WI38 (cell line): ENCODE measurements around the gene NUDT19.

Experiments
- H3K4me3 ChIP-seq: 2 replicates; pipeline ENCODE4 v1.5.1; 2011; ENCODE audit warnings: low read depth, mild to moderate bottlenecking, control low read depth, low read length
- TF ChIP-seq, protein P1 (sequence below): IDR thresholded peaks from 2 replicates; pipeline ENCODE4 v1.5.1; 2012; ENCODE audit warnings: low read depth, mild to moderate bottlenecking, control low read depth, low read length

Gene NUDT19

DNA sequence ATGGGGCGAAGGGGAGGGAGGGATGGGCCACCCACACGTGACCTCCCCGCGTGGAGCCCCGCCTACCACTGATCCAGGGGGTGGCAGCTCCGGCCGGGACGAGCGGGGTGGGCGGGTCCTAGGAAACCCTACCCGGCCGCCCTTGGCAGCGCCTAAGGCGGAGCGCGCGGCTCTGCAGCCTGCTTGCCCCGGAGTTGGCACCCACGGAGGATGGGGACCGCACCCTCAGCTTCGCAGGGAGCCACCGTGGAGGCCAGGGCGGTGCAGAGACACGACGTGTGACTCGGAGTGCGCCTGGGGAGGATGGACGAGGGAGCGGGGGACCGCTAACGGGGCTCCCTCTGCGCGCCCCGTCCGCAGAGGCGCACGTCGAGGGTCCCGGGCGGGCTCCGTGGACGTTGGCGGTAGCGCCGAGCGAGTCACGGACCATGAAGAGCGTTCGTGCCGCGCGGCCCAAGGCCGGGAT lies 15.9 kb upstream of the NUDT19 start, which contains the start of gene RGS9BP:
TSS of gene RGS9BP (plus strand) at position 129 of the 466 bp plus-strand sequence. CDS start 416 bp downstream, outside the sequence.
- TF ChIP-seq, protein P1, sequence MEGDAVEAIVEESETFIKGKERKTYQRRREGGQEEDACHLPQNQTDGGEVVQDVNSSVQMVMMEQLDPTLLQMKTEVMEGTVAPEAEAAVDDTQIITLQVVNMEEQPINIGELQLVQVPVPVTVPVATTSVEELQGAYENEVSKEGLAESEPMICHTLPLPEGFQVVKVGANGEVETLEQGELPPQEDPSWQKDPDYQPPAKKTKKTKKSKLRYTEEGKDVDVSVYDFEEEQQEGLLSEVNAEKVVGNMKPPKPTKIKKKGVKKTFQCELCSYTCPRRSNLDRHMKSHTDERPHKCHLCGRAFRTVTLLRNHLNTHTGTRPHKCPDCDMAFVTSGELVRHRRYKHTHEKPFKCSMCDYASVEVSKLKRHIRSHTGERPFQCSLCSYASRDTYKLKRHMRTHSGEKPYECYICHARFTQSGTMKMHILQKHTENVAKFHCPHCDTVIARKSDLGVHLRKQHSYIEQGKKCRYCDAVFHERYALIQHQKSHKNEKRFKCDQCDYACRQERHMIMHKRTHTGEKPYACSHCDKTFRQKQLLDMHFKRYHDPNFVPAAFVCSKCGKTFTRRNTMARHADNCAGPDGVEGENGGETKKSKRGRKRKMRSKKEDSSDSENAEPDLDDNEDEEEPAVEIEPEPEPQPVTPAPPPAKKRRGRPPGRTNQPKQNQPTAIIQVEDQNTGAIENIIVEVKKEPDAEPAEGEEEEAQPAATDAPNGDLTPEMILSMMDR: no peak
- peak within 1 kb of the TSS; percentile 91 for H3K4me3 ChIP-seq

DNA sequence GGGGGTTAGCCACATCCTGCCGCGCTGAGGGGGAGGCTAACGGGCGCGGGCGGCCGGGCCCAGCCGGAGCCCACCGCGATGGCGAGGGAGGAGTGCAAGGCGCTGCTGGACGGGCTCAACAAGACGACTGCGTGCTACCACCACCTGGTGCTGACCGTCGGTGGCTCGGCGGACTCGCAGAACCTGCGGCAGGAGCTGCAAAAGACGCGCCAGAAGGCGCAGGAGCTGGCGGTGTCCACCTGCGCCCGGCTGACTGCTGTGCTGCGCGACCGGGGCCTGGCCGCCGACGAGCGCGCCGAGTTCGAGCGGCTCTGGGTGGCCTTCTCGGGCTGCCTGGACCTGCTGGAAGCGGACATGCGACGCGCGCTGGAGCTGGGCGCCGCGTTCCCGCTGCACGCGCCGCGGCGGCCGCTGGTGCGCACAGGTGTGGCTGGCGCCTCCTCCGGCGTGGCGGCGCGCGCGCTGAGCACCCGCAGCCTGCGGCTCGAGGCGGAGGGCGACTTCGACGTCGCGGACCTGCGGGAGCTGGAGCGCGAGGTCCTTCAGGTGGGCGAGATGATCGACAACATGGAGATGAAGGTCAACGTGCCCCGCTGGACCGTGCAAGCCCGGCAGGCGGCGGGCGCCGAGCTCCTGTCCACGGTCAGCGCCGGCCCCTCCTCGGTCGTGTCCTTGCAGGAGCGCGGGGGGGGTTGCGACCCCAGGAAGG lies 15.3 kb upstream of the NUDT19 start:
- TF ChIP-seq, protein P1: no peak
- H3K4me3 ChIP-seq: peak overlapping the region; percentile 91

DNA sequence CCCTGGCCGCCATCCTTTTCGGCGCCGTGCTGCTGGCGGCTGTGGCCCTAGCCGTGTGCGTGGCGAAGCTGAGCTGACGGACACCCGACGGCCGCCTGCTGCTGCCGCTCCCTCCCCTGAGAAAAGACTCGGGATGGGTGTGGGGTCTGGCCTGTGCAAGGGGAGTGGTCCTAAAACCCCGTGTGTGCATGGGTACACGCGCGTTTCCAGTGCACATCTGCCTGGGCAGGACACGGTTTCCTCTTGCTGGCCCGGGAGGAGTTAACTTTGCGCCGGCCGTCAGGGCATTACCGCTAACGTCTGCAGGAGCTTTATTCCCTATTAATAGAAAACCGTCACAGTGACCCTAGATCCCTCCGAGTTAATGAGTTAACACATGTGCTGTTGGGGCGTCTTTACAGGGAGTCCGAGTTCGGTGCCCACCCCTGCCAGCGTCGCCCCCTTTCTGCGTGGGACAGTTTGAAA lies 14.7 kb upstream of the NUDT19 start:
- TF ChIP-seq, protein P1: no peak
- H3K4me3 ChIP-seq: no peak overlapping the region

DNA sequence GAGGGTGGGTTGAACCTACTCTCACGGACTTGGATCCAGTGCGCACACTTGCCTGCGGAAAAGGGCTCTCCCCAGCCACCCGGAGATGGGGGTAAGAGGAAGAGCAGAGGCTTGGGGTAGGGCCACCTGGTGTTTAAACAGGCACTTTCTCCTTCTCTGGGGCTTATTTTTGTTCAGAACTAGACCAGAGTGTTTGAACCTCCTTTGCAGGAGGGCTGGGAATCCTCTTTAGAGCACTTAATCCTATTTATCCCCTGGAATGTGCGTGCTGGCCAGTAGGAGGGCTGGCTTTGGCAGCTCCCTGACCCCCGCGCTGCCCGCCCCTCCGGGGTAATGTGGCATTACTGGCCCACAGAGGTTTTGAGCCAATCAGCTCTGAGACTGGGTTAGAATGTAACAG lies 14.0 kb upstream of the NUDT19 start:
- TF ChIP-seq, protein P1: no peak
- H3K4me3 ChIP-seq: no peak overlapping the region

DNA sequence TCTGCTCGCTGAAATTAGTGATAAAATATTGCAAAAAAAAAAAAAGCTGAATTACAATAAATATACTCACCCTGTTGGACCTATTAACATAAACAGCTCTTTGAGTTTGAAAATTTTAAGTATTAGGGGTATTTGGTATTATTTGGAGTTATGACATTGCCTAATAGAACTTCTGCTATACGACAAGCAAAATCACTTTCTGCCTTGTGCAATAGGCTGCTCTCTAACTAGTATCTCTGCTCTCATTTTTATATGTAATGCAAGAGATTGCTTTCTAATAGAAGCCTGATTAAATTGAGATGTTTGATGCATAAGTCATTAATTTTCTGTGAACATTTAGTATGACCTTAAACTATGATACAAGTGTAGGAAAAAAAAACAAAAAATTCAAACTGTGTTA lies 10.6 kb upstream of the NUDT19 start:
- TF ChIP-seq, protein P1: no peak
- H3K4me3 ChIP-seq: no peak overlapping the region

DNA sequence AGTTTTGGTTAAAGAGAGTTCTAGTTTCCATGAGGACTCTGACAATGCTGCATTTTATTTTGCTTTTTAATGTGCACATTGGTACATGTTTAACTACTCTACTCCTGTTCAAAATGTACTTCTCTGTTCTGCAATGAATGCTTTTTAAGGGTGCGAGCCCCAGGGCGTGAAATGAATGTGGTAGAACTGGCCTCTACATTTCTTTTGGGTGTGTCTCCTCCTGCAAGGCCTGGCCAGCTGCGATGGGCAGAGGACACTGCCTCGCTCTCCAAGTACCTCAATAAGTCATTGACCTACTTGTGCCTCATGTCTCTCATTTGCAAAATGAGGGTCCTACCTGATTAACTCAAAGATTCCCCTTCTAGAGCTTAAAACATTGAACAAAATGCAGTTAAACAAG lies 9.3 kb upstream of the NUDT19 start:
- H3K4me3 ChIP-seq: no peak overlapping the region
- TF ChIP-seq, protein P1: no peak

DNA sequence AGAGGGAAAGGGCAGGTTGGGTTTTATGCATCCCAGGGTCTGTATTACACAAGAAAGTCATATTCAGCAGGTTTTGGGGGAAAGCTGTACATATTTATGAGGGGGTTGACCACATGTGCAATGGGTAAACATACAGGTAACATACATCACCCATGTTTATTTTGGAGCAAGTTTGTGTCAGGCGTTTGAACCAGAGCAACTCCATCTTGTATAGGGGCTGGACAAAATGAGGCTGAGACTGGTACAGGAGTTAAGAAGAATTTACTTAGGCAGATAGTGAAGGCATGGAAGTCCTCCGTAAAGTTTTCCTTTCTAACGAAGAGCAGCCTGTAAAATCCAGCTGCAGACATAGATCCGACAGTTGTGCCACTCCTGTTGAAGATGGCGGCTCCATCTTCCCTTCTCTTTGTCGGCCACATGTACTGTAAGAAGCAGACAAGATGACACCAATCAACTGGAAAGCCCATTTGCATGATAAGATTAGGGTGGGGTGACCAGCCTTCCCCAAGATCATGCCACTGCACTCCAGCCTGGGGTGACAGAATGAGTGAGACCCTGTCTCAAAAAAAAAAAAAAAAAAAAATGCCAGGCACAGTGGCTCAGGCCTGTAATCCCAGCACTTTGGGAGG lies 4.7 kb upstream of the NUDT19 start:
- H3K4me3 ChIP-seq: no peak overlapping the region
- TF ChIP-seq, protein P1: no peak
